HFF-Myc (cell line): ENCODE data around the gene CDK19.
"Not testable (repeated sequence)": the region's sequence is repeated elsewhere in the genome, so short reads cannot be mapped to it uniquely, and the experiment has no call there.

ENCODE experiments used
- DNase-seq: peaks from one replicate; pipeline ENCODE4 v3.0.0-alpha.2; 2011; ENCODE audit warnings: low read depth; ENCODE audit errors: extremely low read depth
- H3K4me3 ChIP-seq: replicated peaks from 2 replicates; pipeline ENCODE4 v1.5.1; 2011; ENCODE audit warnings: low read depth, mild to moderate bottlenecking, control low read depth, low read length
- TF ChIP-seq, protein P1 (sequence below): IDR thresholded peaks from 2 replicates; pipeline ENCODE4 v1.5.1; 2012; ENCODE audit warnings: mild to moderate bottlenecking, low read depth, low read length, control low read depth; ENCODE audit errors: missing control alignments

Gene CDK19

DNA sequence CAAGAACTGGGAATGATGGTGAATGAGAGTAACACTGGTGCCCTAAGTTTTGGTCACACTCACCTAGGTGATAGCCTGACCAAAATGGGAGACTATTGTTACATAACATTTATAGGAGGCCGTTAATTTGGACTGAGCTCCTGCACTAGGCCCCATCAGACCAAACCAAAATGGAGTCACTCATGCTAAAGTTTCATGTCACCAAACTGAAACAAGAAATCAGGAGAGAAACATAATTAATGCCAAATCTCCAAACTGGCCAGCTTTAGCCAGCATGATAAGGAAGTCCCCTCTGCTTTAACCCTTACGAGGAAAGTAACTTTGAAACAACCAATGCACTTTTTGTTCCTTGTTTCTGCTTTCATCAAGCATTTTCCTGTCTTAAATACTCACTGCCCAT is 227.9 kb downstream of the CDK19 start:
- TF ChIP-seq, protein P1, sequence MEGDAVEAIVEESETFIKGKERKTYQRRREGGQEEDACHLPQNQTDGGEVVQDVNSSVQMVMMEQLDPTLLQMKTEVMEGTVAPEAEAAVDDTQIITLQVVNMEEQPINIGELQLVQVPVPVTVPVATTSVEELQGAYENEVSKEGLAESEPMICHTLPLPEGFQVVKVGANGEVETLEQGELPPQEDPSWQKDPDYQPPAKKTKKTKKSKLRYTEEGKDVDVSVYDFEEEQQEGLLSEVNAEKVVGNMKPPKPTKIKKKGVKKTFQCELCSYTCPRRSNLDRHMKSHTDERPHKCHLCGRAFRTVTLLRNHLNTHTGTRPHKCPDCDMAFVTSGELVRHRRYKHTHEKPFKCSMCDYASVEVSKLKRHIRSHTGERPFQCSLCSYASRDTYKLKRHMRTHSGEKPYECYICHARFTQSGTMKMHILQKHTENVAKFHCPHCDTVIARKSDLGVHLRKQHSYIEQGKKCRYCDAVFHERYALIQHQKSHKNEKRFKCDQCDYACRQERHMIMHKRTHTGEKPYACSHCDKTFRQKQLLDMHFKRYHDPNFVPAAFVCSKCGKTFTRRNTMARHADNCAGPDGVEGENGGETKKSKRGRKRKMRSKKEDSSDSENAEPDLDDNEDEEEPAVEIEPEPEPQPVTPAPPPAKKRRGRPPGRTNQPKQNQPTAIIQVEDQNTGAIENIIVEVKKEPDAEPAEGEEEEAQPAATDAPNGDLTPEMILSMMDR = no peak

DNA sequence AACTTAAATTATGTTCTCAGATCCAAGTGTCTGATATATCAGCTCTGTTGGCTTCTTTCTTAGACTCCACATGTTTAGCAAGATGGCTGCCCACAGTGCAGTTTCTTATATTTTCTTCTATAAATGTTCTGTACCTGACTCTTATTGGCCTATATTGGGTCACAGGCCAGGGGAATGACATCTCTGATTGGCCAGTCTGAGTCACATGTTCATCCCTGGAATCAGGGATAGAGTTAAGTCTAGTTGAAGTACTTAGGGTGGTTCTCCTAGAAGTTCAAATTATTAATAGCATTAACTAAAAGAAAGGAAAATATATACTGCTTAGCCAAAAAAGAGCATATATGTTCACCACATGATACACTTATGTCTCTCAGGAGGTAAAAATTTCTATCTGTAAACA is 233.6 kb downstream of the CDK19 start:
- TF ChIP-seq, protein P1 = no peak
- DNase-seq = no peak
- no peak overlapping the region for H3K4me3 ChIP-seq

More for the DNA sequence above, 227.9 kb downstream of the CDK19 start:
- DNase-seq = no peak
- no peak overlapping the region for H3K4me3 ChIP-seq

DNA sequence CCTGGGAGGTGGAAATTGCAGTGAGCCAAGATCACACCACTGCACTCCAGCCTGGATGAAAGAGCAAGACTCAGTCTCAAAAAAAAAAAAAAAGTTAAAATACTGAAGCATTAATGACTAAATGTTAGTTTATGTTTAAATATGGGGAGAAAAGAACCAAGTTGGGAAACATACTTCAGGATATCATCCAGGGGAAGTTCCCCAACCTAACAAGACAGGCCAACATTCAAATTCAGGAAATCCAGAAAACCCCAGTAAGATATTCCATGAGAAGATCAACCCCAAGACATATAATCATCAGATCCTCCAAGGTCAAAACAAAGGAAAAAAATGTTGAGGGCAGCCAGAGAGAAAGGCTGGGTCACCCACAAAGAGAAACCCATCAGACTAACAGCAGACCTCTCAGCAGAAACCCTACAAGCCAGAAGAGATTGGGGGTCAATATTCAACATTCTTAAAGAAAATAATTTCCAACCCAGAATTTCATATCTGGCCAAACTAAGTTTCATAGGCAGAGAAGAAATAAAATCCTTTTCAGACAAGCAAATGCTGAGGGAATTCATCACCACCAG is 237.6 kb downstream of the CDK19 start:
- not testable (repeated sequence) for H3K4me3 ChIP-seq, DNase-seq

DNA sequence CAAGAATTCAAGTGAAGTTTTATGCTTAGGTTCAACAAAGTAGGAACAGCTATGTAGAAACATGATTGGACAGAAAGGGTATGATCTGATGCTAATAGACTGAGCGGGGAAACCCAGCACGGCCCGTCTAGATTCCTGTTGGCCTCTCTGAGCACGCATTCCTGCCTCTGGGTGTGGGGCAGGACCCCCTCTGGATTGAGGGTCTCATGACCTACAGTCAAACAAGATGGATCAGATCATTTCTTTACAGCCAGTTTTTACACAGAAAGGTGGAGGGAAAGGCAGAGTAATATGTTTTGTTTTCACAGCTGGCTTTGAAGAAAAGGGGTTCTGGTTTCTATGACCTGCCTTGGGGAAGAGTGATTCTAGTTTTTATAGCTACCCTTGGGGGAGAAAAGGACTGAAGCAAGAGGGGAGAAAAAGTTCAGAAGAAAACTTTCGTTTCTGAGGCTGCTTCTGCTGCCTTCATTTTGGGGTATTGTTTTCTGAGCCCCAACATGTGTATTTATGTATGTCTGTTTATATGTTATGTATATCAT is 239.3 kb downstream of the CDK19 start:
- TF ChIP-seq, protein P1 = no peak
- H3K4me3 ChIP-seq = no peak overlapping the region
- no peak for DNase-seq

DNA sequence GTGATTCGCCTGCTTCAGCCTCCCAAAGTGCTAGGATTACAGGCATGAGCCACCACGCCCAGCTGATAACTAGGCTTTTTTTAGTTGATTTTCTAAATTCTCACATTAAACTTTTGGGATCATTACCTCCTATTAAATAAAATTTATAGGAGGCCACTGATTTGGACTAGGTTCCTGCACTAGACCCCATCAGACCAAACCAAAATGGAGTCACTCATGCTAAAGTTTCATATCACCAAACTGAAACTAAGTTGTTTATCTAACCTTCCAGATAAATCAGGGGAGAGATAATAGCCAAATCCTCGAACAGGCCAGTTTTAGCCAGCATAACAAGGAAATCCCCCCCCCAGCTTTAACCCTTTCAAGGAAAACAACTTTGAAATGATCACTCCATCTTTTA is 240.5 kb downstream of the CDK19 start:
- TF ChIP-seq, protein P1 = no peak
- no peak for DNase-seq

DNA sequence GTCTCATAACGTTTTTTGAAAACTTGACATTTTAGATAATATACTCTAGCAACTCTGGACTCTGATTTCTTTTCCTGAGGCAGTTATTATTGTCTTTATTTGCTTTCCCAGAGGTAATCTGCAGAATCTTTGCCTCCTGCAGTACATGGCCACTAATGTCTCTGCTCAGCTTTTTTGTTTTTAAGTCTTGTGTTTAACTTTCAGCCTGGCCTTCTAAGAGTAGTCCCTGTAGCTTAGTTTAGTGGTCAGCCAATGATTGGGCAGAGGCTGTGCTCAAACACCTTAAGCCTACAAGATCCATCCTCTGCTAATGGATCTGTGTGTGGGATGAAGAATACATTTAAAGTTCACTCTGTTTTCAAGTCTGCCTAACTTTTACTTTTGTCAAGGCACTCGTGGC is 241.7 kb downstream of the CDK19 start:
- TF ChIP-seq, protein P1 = no peak
- H3K4me3 ChIP-seq = no peak overlapping the region
- DNase-seq = no peak

More for the DNA sequence above, 240.5 kb downstream of the CDK19 start:
- H3K4me3 ChIP-seq = no peak overlapping the region

DNA sequence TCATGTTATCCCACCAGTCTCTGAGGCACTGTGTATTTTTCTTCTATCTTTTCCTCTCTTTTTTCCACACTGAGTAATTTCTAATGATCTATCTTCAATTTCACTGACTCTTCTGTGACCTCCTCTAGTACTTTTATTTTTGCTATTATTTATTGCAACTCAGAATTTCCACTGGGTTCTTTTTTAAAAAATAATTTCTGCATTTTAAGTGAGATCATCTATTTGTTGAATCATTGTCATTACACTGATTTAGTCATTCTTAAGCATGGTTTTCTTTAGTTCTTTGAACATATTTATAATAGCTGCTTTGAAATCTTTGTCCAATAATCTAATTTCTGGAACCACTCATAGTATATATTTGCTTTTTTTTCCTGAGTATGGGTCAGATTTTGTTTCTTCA is 242.1 kb downstream of the CDK19 start:
- TF ChIP-seq, protein P1 = no peak
- no peak overlapping the region for H3K4me3 ChIP-seq
- DNase-seq = no peak
